Astrocyte (in vitro differentiated cells and primary cell): ENCODE data around the gene PPIL6. TPM values are rescaled to one million over a fixed set of nuclear protein-coding genes. Genes with fewer than 3 reads are reported as not detected.
A peak's percentile ranks its signal among the peaks of the same experiment; 100 is the strongest.

Experiments used
- DNase-seq: peaks from one replicate; pipeline ENCODE4 v3.0.0-alpha.2; 2010; ENCODE audit warnings: low read depth
- FAIRE-seq: peaks from 2 replicates; lab custom pipeline; 2011; peaks lifted over from hg19 to GRCh38; lab: Jason Lieb, UNC
- H2AFZ ChIP-seq: 2 replicates; pipeline ENCODE4 v1.6.0; 2012; ENCODE audit warnings: low read depth, low read length, inconsistent platforms
- H3K27ac ChIP-seq: 2 replicates; pipeline ENCODE4 v1.5.1; 2011; ENCODE audit warnings: low read depth, low read length, inconsistent platforms
- H3K27me3 ChIP-seq: 2 replicates; pipeline ENCODE4 v1.6.0; 2011; ENCODE audit warnings: low read length, inconsistent platforms; ENCODE audit not compliant: insufficient read depth
- H3K36me3 ChIP-seq: 2 replicates; pipeline ENCODE4 v1.5.1; 2011; ENCODE audit warnings: low read length, inconsistent platforms; ENCODE audit not compliant: insufficient read depth
- H3K4me1 ChIP-seq: 2 replicates; pipeline ENCODE4 v1.5.1; 2011; ENCODE audit warnings: low read length, inconsistent platforms; ENCODE audit not compliant: insufficient read depth
- H3K4me2 ChIP-seq: 2 replicates; pipeline ENCODE4 v1.6.0; 2012; ENCODE audit warnings: low read length, inconsistent platforms
- H3K4me3 ChIP-seq: 2 replicates; pipeline ENCODE4 v1.5.1; 2011; ENCODE audit warnings: low read depth, mild to moderate bottlenecking, low read length, inconsistent platforms; ENCODE audit not compliant: insufficient read depth
- H3K79me2 ChIP-seq: 2 replicates; pipeline ENCODE4 v1.6.0; 2012; ENCODE audit warnings: mild to moderate bottlenecking, low read length, inconsistent platforms; ENCODE audit not compliant: insufficient read depth
- H3K9ac ChIP-seq: 2 replicates; pipeline ENCODE4 v1.6.0; 2012; ENCODE audit warnings: mild to moderate bottlenecking, low read length, inconsistent platforms
- H3K9me3 ChIP-seq: 2 replicates; pipeline ENCODE4 v1.5.1; 2012; ENCODE audit warnings: low read depth, mild to moderate bottlenecking, low read length, inconsistent platforms; ENCODE audit not compliant: insufficient read depth
- H4K20me1 ChIP-seq: 2 replicates; pipeline ENCODE4 v1.6.0; 2012; ENCODE audit warnings: low read length, inconsistent platforms; ENCODE audit not compliant: insufficient read depth
- H3K27ac Mint-ChIP-seq: one replicate; pipeline ENCODE4 v1.8.0; 2021; ENCODE audit warnings: mild to moderate bottlenecking, mixed read lengths; ENCODE audit not compliant: unreplicated experiment
- H3K27me3 Mint-ChIP-seq: one replicate; pipeline ENCODE4 v1.8.0; 2021; ENCODE audit warnings: low read depth, mixed read lengths; ENCODE audit not compliant: unreplicated experiment
- H3K36me3 Mint-ChIP-seq: one replicate; pipeline ENCODE4 v1.8.0; 2021; ENCODE audit warnings: low read depth, mixed read lengths; ENCODE audit not compliant: unreplicated experiment
- H3K4me1 Mint-ChIP-seq: one replicate; pipeline ENCODE4 v1.8.0; 2021; ENCODE audit warnings: low read depth, mixed read lengths; ENCODE audit not compliant: unreplicated experiment
- H3K4me3 Mint-ChIP-seq: one replicate; pipeline ENCODE4 v1.8.0; 2021; ENCODE audit warnings: mild to moderate bottlenecking, moderate library complexity, mixed read lengths; ENCODE audit not compliant: unreplicated experiment
- H3K9me3 Mint-ChIP-seq: one replicate; pipeline ENCODE4 v1.8.0; 2021; ENCODE audit warnings: mild to moderate bottlenecking, mixed read lengths; ENCODE audit not compliant: unreplicated experiment
- CTCF ChIP-seq: IDR thresholded peaks from 2 replicates; pipeline ENCODE4 v1.5.1; 2011; ENCODE audit warnings: low read depth, mild to moderate bottlenecking, inconsistent platforms, low read length, moderate library complexity; ENCODE audit not compliant: insufficient read depth
- EZH2 ChIP-seq: IDR thresholded peaks from 2 replicates; pipeline ENCODE4 v1.6.1; 2012; ENCODE audit warnings: mild to moderate bottlenecking, low read length, inconsistent platforms; ENCODE audit not compliant: insufficient read depth
- total RNA-seq: library from RNA; stranded (reverse); gene quantifications from 2 replicates; pipeline ENCODE4 v1.2.1, GENCODE V29; 2021

Gene PPIL6
- total RNA-seq, 1 donor from 2014 or later = 1.7 TPM

GRCh38 chr6:109393157-109393885, 47.1 kb downstream of the PPIL6 start:
- Mint-ChIP-seq H3K27ac (peak overlapping the region; percentile 82), H3K36me3 (no peaks in the 10 kb centered on the region), H3K4me3 (no peak overlapping the region), H3K4me1 (no peaks in the 10 kb centered on the region), H3K27me3 (peaks cover 6% of the 10 kb centered on the region), H3K9me3 (no peaks in the 10 kb centered on the region)
- Histone ChIP-seq H3K9me3 (no peaks in the 10 kb centered on the region), H3K27me3 (peaks cover 4% of the 10 kb centered on the region), H2AFZ (no peak overlapping the region), H3K4me3 (no peak overlapping the region), H3K79me2 (no peaks in the 10 kb centered on the region), H3K36me3 (no peaks in the 10 kb centered on the region), H3K4me1 (no peaks in the 10 kb centered on the region), H3K4me2 (no peak overlapping the region), H3K27ac (no peak overlapping the region), H4K20me1 (no peaks in the 10 kb centered on the region), H3K9ac (no peak overlapping the region)
- TF ChIP-seq EZH2 = no peak
- TF ChIP-seq CTCF = no peak
- no peak for FAIRE-seq
- no peak for DNase-seq

- Histone ChIP-seq H2AFZ (no peak overlapping the region), H3K9me3 (no peaks in the 10 kb centered on the region), H3K79me2 (no peaks in the 10 kb centered on the region), H3K27me3 (peaks cover 4% of the 10 kb centered on the region), H3K9ac (no peak overlapping the region), H3K4me1 (peaks cover 1% of the 10 kb centered on the region), H3K4me3 (no peak overlapping the region), H3K27ac (no peak overlapping the region), H3K4me2 (no peak overlapping the region), H4K20me1 (no peaks in the 10 kb centered on the region), H3K36me3 (no peaks in the 10 kb centered on the region)
- no peak overlapping the region for H3K4me3 Mint-ChIP-seq
- no peak for TF ChIP-seq EZH2
- no peak for TF ChIP-seq CTCF
- no peak overlapping the region for H3K27ac Mint-ChIP-seq
- FAIRE-seq = no peak
- H3K36me3 Mint-ChIP-seq = no peaks in the 10 kb centered on the region
- H3K9me3 Mint-ChIP-seq = no peaks in the 10 kb centered on the region
- H3K27me3 Mint-ChIP-seq = peaks cover 11% of the 10 kb centered on the region
- DNase-seq = peak; percentile 52
- H3K4me1 Mint-ChIP-seq = peaks cover 2% of the 10 kb centered on the region
Measured at GRCh38 chr6:109389650-109390274, 50.7 kb downstream of the PPIL6 start.

- Histone ChIP-seq H3K36me3 (no peaks in the 10 kb centered on the region), H3K9me3 (no peaks in the 10 kb centered on the region), H2AFZ (no peak overlapping the region), H4K20me1 (no peaks in the 10 kb centered on the region), H3K27ac (no peak overlapping the region), H3K4me1 (peaks cover 15% of the 10 kb centered on the region), H3K27me3 (peaks cover 4% of the 10 kb centered on the region), H3K9ac (no peak overlapping the region), H3K79me2 (no peaks in the 10 kb centered on the region), H3K4me2 (no peak overlapping the region), H3K4me3 (no peak overlapping the region)
- peaks cover 10% of the 10 kb centered on the region for H3K4me1 Mint-ChIP-seq
- H3K27me3 Mint-ChIP-seq = peaks cover 11% of the 10 kb centered on the region
- no peak overlapping the region for H3K4me3 Mint-ChIP-seq
- DNase-seq (no peak), FAIRE-seq (no peak)
- no peaks in the 10 kb centered on the region for H3K36me3 Mint-ChIP-seq
- TF ChIP-seq CTCF (no peak), EZH2 (no peak)
- no peak overlapping the region for H3K27ac Mint-ChIP-seq
- no peaks in the 10 kb centered on the region for H3K9me3 Mint-ChIP-seq
Measured at GRCh38 chr6:109388265-109388664, 52.2 kb downstream of the PPIL6 start.
